IMR-90 (cell line): ENCODE measurements around the gene AANAT. TPM values are rescaled to one million over a fixed set of nuclear protein-coding genes. Genes with fewer than 3 reads are reported as not detected.

Experiments used
- CHD1 ChIP-seq: IDR thresholded peaks from 2 replicates; pipeline ENCODE4 v1.6.1; 2012; ENCODE audit warnings: low read depth, low read length, improper control_type of control experiment
- MAZ ChIP-seq: IDR thresholded peaks from 2 replicates; pipeline ENCODE4 v1.6.1; 2012; ENCODE audit warnings: low read depth, mild to moderate bottlenecking, low read length, improper control_type of control experiment, moderate library complexity, borderline replicate concordance
- polyA plus RNA-seq, 3 experiments: library from polyadenylated mRNA; depleted of rRNA; stranded (reverse); fragments of >200 nt; gene quantifications; 2 replicates each; pipeline ENCODE4 v1.2.3, GENCODE V29; 2012; ENCODE audit warnings: low replicate concordance in 1 of 3
- total RNA-seq: library from RNA; depleted of rRNA; stranded (reverse); fragments of >200 nt; gene quantifications from 2 replicates; pipeline ENCODE4 v1.2.3, GENCODE V29; 2012
- TF ChIP-seq, protein P1 (sequence below): fragments of 150-350 bp; IDR thresholded peaks from 2 replicates; pipeline ENCODE4 v1.6.1; 2016; ENCODE audit warnings: low read depth, mild to moderate bottlenecking, low read length, moderate library complexity, borderline replicate concordance

The AANAT gene
- total and polyA plus RNA-seq, 2 of the 4 experiments (the other 2 are of a cell fraction), result 0.21 TPM; not detected in 1

DNA sequence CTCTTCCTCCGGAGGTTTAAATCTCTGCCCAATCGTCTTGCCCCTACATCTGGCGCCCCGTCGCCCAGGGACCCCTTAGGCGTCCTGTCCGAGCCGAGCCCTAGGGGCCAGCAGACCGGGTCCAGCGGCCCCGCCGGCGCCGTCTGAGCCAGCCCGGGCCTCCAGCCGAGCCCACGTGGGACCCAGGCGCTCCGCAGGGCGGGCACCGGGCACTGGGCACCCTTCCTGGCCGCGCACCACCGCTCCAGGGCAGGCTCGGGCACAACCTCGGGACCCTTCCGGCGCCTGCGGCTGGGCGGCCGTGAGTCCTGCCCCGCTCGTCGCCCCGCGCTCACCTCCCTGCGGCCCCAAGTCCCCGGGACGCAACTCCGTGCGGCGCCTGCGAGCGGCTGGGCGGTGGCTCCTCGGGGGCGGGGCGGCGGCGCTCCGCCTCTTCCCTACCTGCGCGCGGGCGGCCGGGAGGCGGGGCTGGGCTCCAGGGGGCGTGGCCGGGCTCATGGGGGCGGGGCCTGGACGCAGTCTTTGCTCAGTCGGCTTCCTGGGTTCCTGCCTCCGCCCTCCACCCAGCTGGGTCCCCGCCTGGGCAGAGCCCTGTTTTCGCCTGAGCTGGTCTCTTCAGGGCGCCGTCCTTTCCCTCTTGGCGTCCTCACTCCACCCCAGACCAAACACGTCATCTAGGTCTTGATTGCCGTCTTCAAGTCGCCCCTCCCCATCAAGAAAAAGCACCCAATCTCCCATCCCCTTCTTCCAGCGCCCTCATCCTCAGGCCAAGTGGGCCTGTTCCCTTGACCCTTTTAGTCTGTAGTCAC lies 33.8 kb downstream of the AANAT start, which contains the start of gene RHBDF2 (continued):
- TF ChIP-seq, protein P1, sequence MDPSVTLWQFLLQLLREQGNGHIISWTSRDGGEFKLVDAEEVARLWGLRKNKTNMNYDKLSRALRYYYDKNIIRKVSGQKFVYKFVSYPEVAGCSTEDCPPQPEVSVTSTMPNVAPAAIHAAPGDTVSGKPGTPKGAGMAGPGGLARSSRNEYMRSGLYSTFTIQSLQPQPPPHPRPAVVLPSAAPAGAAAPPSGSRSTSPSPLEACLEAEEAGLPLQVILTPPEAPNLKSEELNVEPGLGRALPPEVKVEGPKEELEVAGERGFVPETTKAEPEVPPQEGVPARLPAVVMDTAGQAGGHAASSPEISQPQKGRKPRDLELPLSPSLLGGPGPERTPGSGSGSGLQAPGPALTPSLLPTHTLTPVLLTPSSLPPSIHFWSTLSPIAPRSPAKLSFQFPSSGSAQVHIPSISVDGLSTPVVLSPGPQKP, result no peak
- no peak for TF ChIP-seq CHD1
- TF ChIP-seq MAZ, result no peak; the same call in 1 of the 2 replicates
